T-helper 1 cell treated with Interleukin-12 subunit alpha and Interleukin-12 subunit beta and Interleukin-4 antibody, amounts not matched to agents 30 ng/mL and 1 ng/mL, for 36 hours (primary cell): ENCODE measurements around the gene BICD1. TPM values are rescaled to one million over a fixed set of nuclear protein-coding genes. Genes with fewer than 3 reads are reported as not detected.

Experiments used
- intact Hi-C: fragments of 100-400 bp; cut with micrococcal nuclease; formaldehyde crosslinking; loops from one replicate; pipeline ENCODE4 v1.15.1; 2024
- total RNA-seq: library from RNA; stranded (reverse); gene quantifications from 2 replicates; pipeline ENCODE4 v1.2.3, GENCODE V29; 2022

The BICD1 gene
- total RNA-seq, 1 donor from 2014 or later = 20.8 TPM

DNA sequence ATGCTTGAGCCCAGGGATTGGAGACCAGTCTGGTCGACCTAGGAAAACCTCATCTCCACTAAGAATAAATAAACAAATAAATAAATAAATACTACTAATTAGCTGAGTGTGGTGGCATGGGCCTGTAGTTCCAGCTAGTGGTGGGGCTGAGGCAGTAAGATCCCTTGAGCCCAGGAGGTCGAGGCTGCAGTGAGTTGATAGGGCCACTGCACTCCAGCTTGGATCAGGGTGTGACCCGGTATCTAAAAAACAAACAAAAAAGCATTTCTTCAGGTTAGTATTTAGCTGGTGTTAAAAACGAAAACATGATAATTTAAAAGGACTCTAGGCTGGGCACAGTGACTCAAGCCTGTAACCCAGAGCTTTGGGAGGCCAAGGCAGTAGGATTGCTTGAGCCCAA is 291.5 kb downstream of the BICD1 start:
- intact Hi-C loops = loop anchor here (2.0 to 10.0 kb wide), 2 partner anchors 277 to 1625 kb away; partner anchors contain the start of genes ALG10 and DNM1L

DNA sequence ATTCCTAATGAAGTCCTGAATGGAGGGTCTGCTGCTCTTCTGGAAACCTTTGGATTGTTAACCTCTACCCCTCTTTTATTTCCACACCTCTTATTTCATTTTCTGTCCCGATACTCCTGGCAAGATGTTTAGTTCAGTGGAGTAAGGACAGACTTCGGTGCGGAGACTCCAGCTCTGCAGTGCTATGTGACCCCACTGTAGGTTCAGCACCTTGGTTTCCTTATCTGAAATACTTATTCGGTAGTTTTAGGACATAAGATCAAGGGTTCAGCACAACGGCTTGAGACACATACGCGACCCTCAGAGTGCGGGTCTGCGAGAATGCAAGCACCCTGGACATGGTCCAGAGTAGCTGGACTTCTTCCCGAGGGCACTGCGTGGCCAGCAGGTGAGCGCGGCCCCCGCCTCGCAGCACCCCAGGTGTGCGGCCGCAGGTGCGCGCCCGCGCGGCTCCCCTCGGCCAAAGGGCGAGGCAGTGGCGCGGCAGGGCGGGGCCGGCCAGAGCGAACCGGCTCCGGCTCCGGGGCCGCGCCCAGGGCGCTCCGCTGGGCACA is 292.2 kb downstream of the BICD1 start:
- intact Hi-C loops = loop anchor here (2.0 to 10.0 kb wide), 2 partner anchors 276 to 1624 kb away; partner anchors contain the start of genes ALG10 and DNM1L

GRCh38 chr12:32399370-32400113 is 292.9 kb downstream of the BICD1 start, which contains the start of gene FGD4:
Gene FGD4, plus strand, starts transcription at chr12:32399558.
- intact Hi-C loops = loop anchor here (2.0 to 10.0 kb wide), 2 partner anchors 275 to 1623 kb away; partner anchors contain the start of genes ALG10 and DNM1L

DNA sequence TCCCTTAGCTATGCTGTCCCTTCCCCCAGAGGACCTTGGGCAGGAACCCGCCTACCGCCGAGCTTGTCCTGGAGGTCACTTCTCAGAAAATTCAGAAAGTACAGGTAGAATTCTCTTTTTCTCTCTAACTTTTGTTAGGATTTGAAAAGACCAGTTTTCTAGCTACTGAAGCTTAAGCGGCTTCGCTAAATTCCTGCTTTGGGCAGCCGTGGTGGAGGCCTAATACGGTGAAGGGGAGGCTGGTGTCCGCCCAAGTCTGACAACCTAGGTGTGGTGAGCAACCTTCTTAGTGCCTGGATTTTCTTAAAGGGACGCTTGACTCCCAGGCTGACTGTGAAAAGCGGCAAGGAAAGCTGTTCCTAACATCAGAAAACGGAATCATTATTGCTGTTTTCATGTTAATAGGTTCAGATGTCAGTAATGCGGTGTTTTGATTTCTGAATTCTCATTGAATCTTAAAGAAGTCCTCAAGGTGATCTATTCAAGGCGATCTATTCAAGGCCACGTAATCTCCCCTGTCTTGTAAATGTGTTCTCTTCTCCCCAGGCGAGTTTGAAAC is 293.5 kb downstream of the BICD1 start:
- intact Hi-C loops = no loop called here

GRCh38 chr12:32400866-32401265 is 294.2 kb downstream of the BICD1 start:
- intact Hi-C loops = no loop called here

DNA sequence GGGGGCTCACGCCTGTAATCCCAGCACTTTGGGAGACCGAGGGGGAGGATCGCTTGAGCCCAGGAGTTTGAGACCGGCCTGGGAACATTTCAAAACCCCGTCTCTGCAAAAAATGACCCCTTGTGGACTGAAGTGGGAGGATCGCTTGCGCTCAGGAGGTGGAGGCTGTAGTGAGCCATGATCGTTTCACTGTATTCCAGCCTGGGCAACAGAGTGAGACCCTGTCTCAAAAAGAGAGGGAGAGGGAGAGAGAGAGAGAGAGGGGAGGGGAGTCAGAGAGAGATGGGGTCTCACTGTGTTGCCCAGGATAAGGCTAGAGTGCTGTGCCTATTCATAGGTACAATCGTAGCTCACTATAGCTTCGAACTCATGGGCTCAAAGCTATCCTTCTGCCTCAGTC is 295.5 kb downstream of the BICD1 start:
- intact Hi-C loops = no loop called here

DNA sequence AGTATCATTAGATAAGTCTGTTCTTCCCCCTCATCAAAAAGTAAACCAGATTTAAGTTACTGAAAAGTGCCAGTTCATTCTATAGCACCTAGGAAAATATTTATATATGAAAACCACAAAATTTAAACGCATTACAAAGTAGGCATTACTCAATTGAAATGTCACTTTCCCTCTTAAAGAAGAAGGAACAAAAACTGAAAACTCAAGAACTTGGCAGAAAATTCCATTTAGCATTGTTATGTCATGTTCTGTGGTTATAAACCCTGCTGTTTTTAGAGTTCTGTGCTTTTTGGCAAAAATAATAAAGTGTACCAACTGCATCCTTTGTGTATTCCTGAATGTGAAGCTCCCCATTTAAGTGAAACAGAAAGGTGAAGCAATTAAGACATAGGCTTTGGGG is 296.3 kb downstream of the BICD1 start:
- intact Hi-C loops = no loop called here

GRCh38 chr12:32407795-32408194 is 301.1 kb downstream of the BICD1 start:
- intact Hi-C loops = no loop called here

- intact Hi-C loops = no loop called here
Observed at GRCh38 chr12:32413412-32413811, 306.8 kb downstream of the BICD1 start.

- intact Hi-C loops = no loop called here
Observed at GRCh38 chr12:32418221-32418620, 311.6 kb downstream of the BICD1 start.

GRCh38 chr12:32418903-32419519 is 312.4 kb downstream of the BICD1 start:
- intact Hi-C loops = no loop called here

DNA sequence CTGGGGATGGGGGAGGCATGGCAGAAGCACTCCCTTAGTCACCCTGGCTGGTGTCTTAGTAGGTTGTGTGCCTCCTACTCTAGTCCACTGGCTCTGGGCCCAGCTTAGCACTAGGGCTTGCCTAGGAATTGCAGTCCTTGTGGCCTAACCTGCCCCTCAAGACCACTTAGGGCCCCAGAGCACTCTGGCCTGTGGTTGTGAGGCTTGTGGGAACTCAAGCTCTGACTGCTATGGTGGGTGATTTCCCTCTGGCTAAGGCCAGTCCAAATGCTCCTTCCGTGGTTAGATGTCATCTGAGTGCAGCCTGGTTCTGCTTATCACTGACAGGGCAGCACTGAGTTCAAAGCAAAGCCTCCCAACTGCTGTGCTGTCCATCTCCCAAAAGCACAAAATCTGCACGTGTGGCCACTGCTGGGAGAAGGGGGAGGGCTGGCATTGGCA is 312.9 kb downstream of the BICD1 start:
- intact Hi-C loops = no loop called here

GRCh38 chr12:32420356-32420755 is 313.7 kb downstream of the BICD1 start:
- intact Hi-C loops = no loop called here

DNA sequence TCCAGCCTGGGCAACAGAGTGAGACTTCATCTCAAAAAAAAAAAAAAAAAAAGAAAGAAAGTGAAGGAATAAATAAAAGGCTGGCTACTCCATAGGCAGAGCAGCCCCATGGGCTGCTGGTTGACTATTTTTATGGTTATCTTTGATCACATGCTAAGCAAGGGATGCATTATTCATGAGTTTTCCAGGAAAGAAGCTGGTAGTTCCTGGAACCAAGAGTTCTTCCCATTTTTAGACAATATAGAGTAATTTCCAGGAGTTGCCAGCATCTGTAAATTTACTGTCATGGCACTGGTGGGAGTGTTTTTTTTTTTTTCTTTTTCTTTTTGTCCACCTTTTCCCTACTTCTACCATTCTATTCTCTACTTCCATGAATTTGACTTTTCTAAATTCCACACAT is 316.9 kb downstream of the BICD1 start:
- intact Hi-C loops = no loop called here

DNA sequence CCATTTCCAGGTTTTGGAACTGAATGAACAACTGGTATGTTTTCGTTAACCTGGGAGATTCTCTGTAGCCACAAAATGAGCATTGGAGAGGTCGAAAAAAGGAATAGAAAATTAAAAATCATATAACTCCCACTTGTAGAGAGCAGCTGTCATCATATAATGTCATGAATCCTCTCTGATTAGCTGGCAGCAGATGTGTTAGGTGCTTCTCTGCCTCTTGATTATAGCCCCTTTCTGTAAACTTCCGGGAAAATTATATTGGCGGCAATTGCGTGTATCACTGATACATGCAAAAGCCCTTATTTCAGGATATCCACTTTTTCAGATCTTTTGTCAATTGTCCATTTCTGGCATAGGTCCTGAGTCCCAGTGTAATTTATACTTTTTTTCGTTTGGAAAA is 324.4 kb downstream of the BICD1 start:
- intact Hi-C loops = no loop called here

Other genes starting within 250 kb of the BICD1 start
- 182 TPM in 2 replicates for gene RESF1, start 147.4 kb upstream of the BICD1 start, total RNA-seq